Testis (tissue), 2 donors: ENCODE measurements around the gene CGNL1.

ENCODE experiments used
- POLR2A ChIP-seq: fragments of 450-650 bp; IDR thresholded peaks from one replicate; pipeline ENCODE4 v1.6.1; 2017; ENCODE audit warnings: antibody characterized with exemption, mild to moderate bottlenecking, moderate library complexity
- TF ChIP-seq, protein P1 (sequence below), 3 experiments: fragments of 450-650 bp in 2 of 3; fragments of 200-600 bp in 1 of 3; sonication (generic) in 1 of 3; IDR thresholded peaks; one replicate each; pipeline ENCODE4 v1.5.1; 2016 to 2019; ENCODE audit warnings: antibody characterized with exemption in 3 of 3, mild to moderate bottlenecking in 2 of 3, moderate library complexity in 1 of 3

DNA sequence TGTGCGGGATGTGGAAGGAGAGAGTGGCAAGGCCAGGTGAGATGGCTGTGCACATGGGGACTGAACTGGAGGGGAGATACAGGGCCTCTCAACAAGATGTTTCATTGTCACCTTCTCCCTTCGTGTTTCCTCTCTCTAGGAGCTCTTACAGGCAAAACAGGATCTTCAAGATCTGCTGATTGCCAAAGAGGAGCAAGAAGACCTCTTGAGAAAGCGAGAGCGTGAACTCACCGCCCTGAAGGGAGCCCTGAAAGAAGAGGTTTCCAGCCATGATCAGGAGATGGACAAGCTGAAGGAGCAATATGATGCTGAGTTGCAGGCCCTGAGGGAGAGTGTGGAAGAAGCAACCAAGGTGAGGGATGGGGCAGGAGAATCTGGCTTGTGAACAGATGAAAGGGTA, 85.2 kb downstream of the CGNL1 start:
- TF ChIP-seq, protein P1, sequence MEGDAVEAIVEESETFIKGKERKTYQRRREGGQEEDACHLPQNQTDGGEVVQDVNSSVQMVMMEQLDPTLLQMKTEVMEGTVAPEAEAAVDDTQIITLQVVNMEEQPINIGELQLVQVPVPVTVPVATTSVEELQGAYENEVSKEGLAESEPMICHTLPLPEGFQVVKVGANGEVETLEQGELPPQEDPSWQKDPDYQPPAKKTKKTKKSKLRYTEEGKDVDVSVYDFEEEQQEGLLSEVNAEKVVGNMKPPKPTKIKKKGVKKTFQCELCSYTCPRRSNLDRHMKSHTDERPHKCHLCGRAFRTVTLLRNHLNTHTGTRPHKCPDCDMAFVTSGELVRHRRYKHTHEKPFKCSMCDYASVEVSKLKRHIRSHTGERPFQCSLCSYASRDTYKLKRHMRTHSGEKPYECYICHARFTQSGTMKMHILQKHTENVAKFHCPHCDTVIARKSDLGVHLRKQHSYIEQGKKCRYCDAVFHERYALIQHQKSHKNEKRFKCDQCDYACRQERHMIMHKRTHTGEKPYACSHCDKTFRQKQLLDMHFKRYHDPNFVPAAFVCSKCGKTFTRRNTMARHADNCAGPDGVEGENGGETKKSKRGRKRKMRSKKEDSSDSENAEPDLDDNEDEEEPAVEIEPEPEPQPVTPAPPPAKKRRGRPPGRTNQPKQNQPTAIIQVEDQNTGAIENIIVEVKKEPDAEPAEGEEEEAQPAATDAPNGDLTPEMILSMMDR (IDR thresholded peaks at IDR 0.05) = no peak
- no peak for TF ChIP-seq POLR2A
